Adrenal gland (tissue), 5 donors: ENCODE measurements around the gene SKOR1.

Experiments
- CTCF ChIP-seq, 6 experiments: fragments of 450-650 bp in 4 of 6; fragments of 200-600 bp in 2 of 6; sonication (generic) in 1 of 6; IDR thresholded peaks; 1 replicate in 5 of 6; 2 replicates in 1 of 6; pipeline versions ENCODE4 v1.5.1 to v1.8.0; 2016 to 2021; ENCODE audit warnings: antibody characterized with exemption in 6 of 6, mild to moderate bottlenecking in 2 of 6, moderate library complexity in 1 of 6
- POLR2A ChIP-seq, 2 donors: fragments of 450-650 bp; IDR thresholded peaks; one replicate each; pipeline ENCODE4 v1.6.1; 2017; ENCODE audit warnings: antibody characterized with exemption in 2 of 2, mild to moderate bottlenecking in 2 of 2, moderate library complexity in 1 of 2
- donor health status: DM: no; HTN: no; CAD: no.

- TF ChIP-seq CTCF (IDR thresholded peaks at IDR 0.05) (no peak), POLR2A (IDR thresholded peaks at IDR 0.05) (no peak)
These were observed 24.2 kb upstream of the SKOR1 start for GRCh38 chr15:67801142-67801541.
